Measurements from ENCODE around the gene SLC22A31.

The SLC22A31 gene

DNA sequence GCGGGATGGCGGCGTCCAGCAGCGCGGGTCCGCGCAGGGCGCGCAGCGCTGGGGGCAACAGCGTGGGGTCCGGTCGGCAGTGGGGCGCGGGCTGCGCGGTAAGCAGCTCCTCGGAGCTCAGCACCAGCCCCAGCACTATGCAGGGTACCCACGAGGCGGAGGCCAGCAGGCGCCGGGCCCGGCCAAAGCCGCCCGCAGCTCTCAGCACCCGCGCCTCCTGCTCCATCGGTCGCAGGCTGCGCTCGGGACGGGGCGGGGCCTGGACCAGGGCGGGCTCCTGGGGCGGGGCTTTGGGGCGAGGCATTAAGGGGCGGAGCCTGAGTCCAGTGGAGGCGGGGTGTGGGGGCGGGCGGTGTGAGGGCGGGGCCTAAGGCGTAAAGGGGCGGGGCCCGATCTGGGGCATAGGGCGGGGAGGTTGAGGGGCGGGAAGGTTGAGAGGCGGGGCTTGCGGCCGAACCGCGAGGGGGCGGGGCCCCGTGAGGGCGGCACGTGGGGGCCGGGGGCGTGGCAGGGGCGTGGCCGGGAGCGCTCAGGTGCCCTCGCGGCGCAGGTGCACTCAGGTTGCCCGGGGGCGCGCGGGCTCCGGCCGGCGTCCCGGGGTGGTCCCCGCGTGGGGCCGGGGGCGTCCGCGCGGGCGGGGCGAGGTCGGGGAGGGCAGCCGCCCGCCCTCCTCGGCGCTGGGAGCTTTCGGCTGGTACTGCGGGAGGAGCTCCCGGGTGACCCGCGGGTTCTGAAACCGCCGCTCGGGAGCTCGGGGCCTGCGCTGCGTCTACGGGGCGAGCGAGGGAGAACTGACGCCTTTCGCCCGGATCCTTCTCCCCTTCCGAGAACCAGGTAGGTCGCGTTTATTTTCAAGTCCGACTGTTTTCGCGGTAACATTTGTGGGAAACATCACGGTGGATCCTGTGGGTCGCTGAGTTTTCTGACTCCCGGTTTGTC is 1.4 kb upstream of the SLC22A31 start:
- peak; percentile 87 for DNase-seq (ENCODE audit: low read depth)
- H3K4me3 ChIP-seq (ENCODE audit: low read length) = no peak overlapping the region
- TF ChIP-seq, protein P1, sequence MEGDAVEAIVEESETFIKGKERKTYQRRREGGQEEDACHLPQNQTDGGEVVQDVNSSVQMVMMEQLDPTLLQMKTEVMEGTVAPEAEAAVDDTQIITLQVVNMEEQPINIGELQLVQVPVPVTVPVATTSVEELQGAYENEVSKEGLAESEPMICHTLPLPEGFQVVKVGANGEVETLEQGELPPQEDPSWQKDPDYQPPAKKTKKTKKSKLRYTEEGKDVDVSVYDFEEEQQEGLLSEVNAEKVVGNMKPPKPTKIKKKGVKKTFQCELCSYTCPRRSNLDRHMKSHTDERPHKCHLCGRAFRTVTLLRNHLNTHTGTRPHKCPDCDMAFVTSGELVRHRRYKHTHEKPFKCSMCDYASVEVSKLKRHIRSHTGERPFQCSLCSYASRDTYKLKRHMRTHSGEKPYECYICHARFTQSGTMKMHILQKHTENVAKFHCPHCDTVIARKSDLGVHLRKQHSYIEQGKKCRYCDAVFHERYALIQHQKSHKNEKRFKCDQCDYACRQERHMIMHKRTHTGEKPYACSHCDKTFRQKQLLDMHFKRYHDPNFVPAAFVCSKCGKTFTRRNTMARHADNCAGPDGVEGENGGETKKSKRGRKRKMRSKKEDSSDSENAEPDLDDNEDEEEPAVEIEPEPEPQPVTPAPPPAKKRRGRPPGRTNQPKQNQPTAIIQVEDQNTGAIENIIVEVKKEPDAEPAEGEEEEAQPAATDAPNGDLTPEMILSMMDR (IDR thresholded peaks at IDR 0.05; ENCODE audit: insufficient read depth, low read depth, low read length, missing control alignments) = no peak

DNA sequence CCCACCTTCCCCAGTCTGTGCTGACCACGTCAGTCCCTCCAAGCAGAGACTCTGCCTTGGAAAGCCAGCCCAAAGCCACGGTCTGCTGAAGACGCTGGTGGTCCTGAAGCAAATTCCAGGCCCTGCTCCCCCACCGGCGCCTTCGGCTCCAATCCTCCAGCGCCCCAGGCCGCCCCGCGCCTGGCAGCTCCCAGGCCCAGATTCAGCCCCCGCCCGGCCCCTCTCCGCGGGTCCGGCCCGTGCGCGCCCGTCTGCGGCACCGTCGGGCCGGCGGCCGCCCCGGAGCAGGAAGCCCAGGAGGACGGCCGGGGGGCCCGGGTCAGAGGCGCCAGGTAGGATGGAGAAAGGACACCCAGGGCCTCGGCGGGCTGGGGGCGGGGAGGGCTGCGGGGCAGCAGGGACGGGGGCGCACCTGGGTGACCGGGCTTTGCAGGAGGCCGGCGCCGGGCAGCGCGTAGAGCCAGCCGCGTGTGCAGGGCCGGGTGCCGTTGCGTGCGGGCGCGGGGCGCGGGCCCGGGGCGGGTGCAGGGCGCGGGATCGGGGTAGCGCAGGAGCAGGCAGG is 594 bp upstream of the SLC22A31 start:
- no peak for DNase-seq (ENCODE audit: low read depth)
- no peak overlapping the region for H3K4me3 ChIP-seq (ENCODE audit: low read length)
- TF ChIP-seq, protein P1 (IDR thresholded peaks at IDR 0.05; ENCODE audit: insufficient read depth, low read depth, low read length, missing control alignments) = no peak

DNA sequence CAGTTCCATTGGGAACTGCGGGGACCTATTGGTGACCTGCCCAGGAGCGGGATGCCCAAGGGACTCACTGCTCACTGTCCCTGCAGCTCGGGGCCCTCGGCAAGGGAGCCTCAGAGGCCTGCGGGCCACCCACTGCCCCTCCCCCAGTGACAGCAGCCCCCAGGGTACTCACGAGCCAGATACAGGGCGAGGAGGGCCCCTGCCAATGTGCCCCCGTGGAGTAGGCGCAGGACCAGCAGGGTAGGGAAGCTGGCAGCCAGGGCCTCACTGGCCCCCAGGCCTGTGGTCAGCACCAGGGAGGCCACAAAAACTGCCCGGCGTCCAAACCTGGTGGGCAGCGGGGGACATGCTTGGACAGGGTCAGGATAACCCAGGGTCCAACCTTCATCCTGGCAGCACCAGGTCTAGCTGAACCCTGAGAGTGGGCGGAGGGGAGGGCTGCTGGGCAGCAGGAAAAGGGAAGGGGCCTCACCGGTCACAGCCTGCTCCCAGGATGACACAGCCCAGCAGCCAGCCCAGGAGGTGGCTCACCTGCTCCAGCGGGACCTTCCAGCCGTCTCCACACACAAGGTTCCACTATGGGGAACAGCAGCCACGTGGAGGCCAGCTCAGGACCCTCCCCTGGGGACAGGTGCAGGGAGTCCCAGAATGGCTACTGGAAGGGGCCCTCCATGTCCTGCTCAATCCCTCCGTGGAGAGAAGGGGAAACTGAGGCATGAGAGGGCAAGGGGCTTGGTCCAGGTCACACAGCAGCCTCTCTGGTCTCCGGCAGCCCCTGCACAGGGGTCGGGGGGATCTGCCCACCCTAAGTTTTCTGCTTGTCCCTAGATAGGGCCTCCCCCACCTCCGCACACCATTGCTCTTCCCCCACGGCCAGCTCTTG is 855 bp downstream of the SLC22A31 start:
- TF ChIP-seq, protein P1 (IDR thresholded peaks at IDR 0.05; ENCODE audit: insufficient read depth, low read depth, low read length, missing control alignments) = no peak
- no peak overlapping the region for H3K4me3 ChIP-seq (ENCODE audit: low read length)
- no peak for DNase-seq (ENCODE audit: low read depth)

DNA sequence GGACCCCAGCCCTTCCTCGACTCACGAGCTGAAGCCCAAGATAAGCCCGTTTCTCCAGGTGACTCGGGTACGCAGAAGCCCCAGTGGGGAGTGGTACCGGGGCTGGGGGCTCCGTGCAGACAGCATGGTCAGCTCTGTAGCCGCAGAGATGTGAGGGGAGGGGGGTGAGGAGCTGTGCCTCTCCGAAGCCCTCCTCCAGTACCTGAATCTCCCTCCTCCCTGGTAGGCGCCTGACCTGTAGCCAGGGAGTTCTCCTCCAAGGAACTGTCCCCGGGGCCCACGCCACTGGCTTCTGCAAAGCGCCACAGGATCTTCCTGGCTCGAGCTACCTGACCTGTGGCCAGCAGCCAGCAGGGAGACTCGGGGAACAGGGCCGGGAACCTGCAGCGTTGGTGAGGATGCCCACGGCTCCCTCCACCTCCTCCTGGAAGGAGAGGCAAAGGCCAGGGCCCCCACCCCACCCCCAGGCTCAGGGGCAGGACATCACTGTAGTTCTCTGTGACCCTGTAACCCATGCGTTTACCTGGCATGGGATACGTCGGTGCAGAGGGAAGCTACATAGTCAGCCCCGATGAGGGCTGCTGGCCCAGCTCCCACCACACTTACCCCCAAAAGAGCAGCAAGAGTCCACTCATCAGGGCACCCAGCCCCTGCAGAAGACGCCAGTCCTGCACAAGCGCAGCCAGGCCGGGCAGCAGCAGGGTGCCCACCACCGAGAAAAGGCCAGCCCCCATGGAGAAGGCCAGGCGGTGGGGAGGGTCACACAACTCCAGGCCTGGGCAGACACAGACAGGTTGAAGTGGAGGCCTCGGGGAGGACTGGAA is 1.7 kb downstream of the SLC22A31 start:
- no peak for DNase-seq (ENCODE audit: low read depth)
- TF ChIP-seq, protein P1 (IDR thresholded peaks at IDR 0.05; ENCODE audit: insufficient read depth, low read depth, low read length, missing control alignments) = no peak
- no peak overlapping the region for H3K4me3 ChIP-seq (ENCODE audit: low read length)

DNA sequence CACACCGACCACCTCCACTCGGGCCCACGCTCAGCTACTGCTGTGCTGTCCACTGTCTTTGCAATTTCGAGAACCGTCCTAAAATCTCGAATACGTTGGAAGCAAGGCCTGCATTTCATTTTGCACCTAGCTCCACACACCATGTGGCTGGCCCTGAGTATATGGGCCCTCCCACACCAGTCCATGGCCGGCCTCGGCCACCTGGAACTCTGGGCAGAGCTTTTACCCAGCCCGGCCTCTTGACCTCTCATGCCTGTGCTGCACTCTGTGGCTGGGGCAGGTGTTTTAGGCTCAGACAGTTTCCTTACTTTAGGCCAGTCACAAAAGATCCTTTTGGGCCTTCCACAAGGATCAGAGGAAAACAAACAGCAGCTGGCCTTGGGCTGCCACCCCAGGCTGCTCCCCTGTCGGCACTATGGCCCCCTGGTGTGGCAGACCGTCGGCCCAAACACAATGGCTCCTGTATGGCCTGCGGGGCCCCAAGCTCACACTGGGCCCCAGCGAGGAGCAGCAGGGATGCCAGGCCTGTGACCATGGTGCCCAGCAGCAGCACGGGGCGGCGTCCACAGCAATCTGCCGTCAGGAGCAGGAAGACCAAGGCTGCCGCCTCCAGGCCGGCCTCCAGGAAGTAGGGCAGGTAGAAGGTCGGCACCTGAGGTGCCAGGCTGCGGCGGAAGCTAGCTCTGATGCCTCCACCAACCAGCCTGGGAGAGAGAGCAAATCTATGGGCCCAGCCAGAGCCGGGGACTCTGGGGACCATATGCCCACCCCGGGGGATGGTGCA is 2.5 kb downstream of the SLC22A31 start:
- no peak overlapping the region for H3K4me3 ChIP-seq (ENCODE audit: low read length)
- DNase-seq (ENCODE audit: low read depth) = no peak
- TF ChIP-seq, protein P1 (IDR thresholded peaks at IDR 0.05; ENCODE audit: insufficient read depth, low read depth, low read length, missing control alignments) = no peak
